COLO668 (cell line): ENCODE results near the gene STARD13.

Experiments used
- DNase-seq: peaks from one replicate; lab custom pipeline; 2025; ENCODE audit not compliant: unreplicated experiment; lab: John Stamatoyannopoulos, UW

Gene STARD13

DNA sequence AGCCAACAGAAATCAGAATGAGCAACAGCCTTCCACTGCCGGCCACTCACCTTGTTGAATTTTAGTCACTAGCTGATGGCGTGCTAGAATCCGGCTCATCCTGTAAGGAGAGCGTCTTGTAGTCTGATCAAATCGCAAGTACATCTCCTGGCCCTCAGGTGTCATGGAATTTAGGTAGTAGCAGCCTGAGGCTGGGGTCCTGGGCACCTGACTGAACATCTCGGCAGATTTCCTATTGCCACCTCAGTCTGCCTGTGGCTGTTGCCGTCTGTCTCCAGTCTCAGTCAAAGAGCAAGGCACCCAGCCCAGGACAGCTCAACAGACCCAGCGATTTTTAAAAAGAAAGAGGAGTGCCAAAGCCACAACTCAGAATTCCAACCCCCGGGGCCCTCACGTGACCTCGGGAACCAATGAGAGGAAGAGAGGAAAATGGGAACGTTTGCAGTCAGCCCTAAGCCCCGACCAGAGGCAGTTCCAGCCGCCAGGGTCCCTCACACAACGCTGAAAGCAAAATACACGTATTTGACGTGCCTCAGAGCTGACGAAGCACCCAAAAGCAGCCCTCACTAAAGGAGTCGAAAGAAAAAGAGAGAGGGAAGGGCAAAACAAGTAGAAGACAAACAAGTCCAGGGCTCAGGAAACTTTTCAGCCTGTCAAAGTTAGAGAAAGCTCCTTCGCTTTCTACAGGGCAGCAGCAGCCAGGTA lies at the start of gene STARD13:
STARD13 (minus strand) TSS at position 336 of the 705 bp plus-strand sequence; CDS start at position 219, 117 bp downstream.
- DNase-seq = no peak

GRCh38 chr13:33334831-33335230 lies 49.3 kb upstream of the STARD13 start:
- DNase-seq = no peak

GRCh38 chr13:33331962-33332361 lies 46.4 kb upstream of the STARD13 start:
- no peak for DNase-seq

GRCh38 chr13:33330483-33330882 lies 44.9 kb upstream of the STARD13 start:
- no peak for DNase-seq

- no peak for DNase-seq
Observed at GRCh38 chr13:33328701-33329100, 43.1 kb upstream of the STARD13 start.

GRCh38 chr13:33326723-33327122 lies 41.2 kb upstream of the STARD13 start:
- DNase-seq = no peak

DNA sequence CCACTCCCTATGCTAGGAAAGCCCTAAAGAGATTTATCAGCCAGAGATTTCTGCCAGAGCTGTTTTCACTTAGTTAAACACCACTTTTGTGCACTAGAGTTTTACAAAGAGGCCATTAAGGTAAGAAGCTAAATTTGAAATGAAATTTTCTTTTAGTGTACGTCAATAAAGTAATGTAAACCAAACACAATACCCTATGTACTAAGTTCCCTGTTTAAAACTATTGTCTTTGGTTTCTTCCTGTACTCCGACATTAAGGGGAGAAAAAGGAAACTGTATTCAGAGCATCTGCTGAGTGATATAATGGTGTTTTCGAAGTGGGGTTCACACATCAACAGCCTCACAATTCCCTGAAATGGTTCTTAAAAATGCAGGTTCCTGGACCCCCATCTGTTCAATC lies 40.7 kb upstream of the STARD13 start:
- no peak for DNase-seq

- no peak for DNase-seq
Observed at GRCh38 chr13:33323801-33324510, 38.4 kb upstream of the STARD13 start.

- DNase-seq = no peak
Observed at GRCh38 chr13:33322965-33323668, 37.6 kb upstream of the STARD13 start.

DNA sequence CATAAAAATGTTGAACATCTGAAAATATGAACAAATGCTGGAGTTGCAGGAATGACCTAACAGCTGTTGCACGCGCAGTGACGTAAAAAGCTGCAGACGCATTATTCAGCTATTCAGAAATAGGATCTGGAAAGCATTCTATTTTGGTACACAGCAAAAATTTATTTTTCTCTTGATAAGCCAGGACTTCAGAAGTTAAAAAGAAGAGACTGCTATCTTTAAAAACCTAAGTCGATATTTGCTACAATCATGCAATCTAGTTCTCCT lies 36.9 kb upstream of the STARD13 start:
- DNase-seq = no peak

GRCh38 chr13:33321686-33322542 lies 36.4 kb upstream of the STARD13 start:
- no peak for DNase-seq

GRCh38 chr13:33319859-33320258 lies 34.3 kb upstream of the STARD13 start:
- DNase-seq = no peak

- DNase-seq = no peak
Observed at GRCh38 chr13:33318744-33319143, 33.2 kb upstream of the STARD13 start.

DNA sequence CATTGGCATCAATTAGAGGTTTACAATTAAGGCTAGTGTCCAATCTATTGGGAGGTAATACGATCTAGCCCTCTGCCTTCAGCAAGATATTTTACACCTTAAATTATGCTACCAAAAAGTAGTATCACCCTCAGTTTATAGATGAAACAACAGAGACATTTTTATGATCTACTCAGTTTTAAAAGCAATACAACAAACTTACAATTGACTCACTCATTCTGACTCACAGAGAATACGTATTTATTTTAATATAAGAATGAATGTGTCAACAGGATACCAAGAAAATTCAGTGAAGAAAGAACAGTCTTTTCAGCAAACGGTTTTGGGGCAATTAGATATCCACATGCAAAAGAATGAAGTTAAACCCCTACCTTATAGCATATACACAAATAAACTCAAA lies 32.5 kb upstream of the STARD13 start:
- no peak for DNase-seq

DNA sequence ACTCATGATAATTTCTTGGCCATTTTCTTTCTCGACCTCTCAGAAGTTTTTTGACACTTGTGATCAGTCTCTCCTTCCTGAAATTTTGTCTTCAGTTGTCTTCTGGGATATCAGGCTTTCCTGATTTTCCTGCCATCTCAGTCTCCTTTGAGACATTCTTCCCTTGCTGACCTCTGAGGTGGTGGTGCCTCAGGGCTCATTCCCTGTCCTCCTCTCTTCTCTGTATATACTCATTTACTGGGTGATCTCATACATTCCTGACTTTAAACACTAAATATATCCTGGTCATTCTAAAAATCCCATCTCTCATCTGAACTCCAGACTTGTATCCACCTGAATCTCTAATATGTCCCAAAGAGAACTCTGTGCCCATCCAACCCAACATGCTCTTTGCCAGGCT lies 31.3 kb upstream of the STARD13 start:
- no peak for DNase-seq

GRCh38 chr13:33313504-33313903 lies 27.9 kb upstream of the STARD13 start:
- DNase-seq = no peak

DNA sequence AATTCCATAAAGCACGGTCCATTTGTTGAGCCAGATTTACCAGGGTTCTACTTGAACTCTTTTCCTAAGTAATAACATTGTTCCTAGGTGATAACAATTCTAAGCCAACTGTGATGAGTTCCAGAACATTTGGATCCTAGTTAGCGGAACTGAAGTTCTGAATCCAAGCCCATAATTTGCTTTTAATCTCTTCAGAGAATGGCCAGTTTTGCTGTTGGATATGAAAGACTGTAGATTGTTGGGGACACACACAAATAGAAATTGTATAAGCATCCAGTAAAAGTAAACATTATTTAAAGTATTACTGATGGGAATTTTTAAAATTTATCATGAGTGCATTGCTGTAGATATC lies 27.3 kb upstream of the STARD13 start:
- no peak for DNase-seq

GRCh38 chr13:33312150-33312860 lies 26.8 kb upstream of the STARD13 start:
- no peak for DNase-seq

GRCh38 chr13:33311040-33311439 lies 25.5 kb upstream of the STARD13 start:
- no peak for DNase-seq

- no peak for DNase-seq
Observed at GRCh38 chr13:33310245-33311038, 24.9 kb upstream of the STARD13 start.
